Measurements from ENCODE around the gene AMOTL1.

The AMOTL1 gene

GRCh38 chr11:94750319-94751217 lies 17.6 kb upstream of the AMOTL1 start:
- H3K27me3 ChIP-seq (ENCODE audit: insufficient read depth, poor library complexity, severe bottlenecking) = peaks cover 10% of the 10 kb centered on the region
- H3K4me3 ChIP-seq (replicated peaks; ENCODE audit: insufficient read depth, low read length) = no peak overlapping the region
- TF ChIP-seq POLR2AphosphoS5 (IDR thresholded peaks at IDR 0.05; ENCODE audit: low read depth) (no peak), CTCF (IDR thresholded peaks at IDR 0.05; ENCODE audit: insufficient read depth, low read length) (no peak), SPI1 (IDR thresholded peaks at IDR 0.05; ENCODE audit: borderline replicate concordance, low read depth) (no peak)
- no peak overlapping the region for H3K27ac ChIP-seq (replicated peaks)
- no peak for DNase-seq (ENCODE audit: low read depth in 1 of 2, low spot score in 1 of 2)

- no peak overlapping the region for H3K4me3 ChIP-seq (replicated peaks; ENCODE audit: insufficient read depth, low read length)
- peaks cover 10% of the 10 kb centered on the region for H3K27me3 ChIP-seq (ENCODE audit: insufficient read depth, poor library complexity, severe bottlenecking)
- no peak for DNase-seq (ENCODE audit: low read depth in 1 of 2, low spot score in 1 of 2)
- TF ChIP-seq SPI1 (IDR thresholded peaks at IDR 0.05; ENCODE audit: borderline replicate concordance, low read depth) (no peak), POLR2AphosphoS5 (IDR thresholded peaks at IDR 0.05; ENCODE audit: low read depth) (no peak), CTCF (IDR thresholded peaks at IDR 0.05; ENCODE audit: insufficient read depth, low read length) (no peak)
- TF ChIP-seq, protein P1, sequence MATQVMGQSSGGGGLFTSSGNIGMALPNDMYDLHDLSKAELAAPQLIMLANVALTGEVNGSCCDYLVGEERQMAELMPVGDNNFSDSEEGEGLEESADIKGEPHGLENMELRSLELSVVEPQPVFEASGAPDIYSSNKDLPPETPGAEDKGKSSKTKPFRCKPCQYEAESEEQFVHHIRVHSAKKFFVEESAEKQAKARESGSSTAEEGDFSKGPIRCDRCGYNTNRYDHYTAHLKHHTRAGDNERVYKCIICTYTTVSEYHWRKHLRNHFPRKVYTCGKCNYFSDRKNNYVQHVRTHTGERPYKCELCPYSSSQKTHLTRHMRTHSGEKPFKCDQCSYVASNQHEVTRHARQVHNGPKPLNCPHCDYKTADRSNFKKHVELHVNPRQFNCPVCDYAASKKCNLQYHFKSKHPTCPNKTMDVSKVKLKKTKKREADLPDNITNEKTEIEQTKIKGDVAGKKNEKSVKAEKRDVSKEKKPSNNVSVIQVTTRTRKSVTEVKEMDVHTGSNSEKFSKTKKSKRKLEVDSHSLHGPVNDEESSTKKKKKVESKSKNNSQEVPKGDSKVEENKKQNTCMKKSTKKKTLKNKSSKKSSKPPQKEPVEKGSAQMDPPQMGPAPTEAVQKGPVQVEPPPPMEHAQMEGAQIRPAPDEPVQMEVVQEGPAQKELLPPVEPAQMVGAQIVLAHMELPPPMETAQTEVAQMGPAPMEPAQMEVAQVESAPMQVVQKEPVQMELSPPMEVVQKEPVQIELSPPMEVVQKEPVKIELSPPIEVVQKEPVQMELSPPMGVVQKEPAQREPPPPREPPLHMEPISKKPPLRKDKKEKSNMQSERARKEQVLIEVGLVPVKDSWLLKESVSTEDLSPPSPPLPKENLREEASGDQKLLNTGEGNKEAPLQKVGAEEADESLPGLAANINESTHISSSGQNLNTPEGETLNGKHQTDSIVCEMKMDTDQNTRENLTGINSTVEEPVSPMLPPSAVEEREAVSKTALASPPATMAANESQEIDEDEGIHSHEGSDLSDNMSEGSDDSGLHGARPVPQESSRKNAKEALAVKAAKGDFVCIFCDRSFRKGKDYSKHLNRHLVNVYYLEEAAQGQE (IDR thresholded peaks at IDR 0.05; ENCODE audit: insufficient replicate concordance, low read depth) = no peak
- no peak overlapping the region for H3K27ac ChIP-seq (replicated peaks)
These were observed 16.9 kb upstream of the AMOTL1 start for GRCh38 chr11:94751218-94751609.

- no peak for DNase-seq (ENCODE audit: low read depth in 1 of 2, low spot score in 1 of 2)
- TF ChIP-seq POLR2AphosphoS5 (IDR thresholded peaks at IDR 0.05; ENCODE audit: low read depth) = no peak
- TF ChIP-seq SPI1 (IDR thresholded peaks at IDR 0.05; ENCODE audit: borderline replicate concordance, low read depth) = no peak
- TF ChIP-seq, protein P1 (IDR thresholded peaks at IDR 0.05; ENCODE audit: insufficient replicate concordance, low read depth) = no peak
- TF ChIP-seq GABPA (IDR thresholded peaks at IDR 0.05; ENCODE audit: low read depth) = no peak
- no peak for TF ChIP-seq CTCF (IDR thresholded peaks at IDR 0.05; ENCODE audit: insufficient read depth, low read length)
- no peak overlapping the region for H3K4me3 ChIP-seq (replicated peaks; ENCODE audit: insufficient read depth, low read length)
- peaks cover 10% of the 10 kb centered on the region for H3K27me3 ChIP-seq (ENCODE audit: insufficient read depth, poor library complexity, severe bottlenecking)
- H3K27ac ChIP-seq (replicated peaks) = no peak overlapping the region
These were observed 16.4 kb upstream of the AMOTL1 start for GRCh38 chr11:94751786-94752185.
